Neural cell (in vitro differentiated cells): ENCODE data around the gene ARL8A. TPM values are rescaled to one million over a fixed set of nuclear protein-coding genes. Genes with fewer than 3 reads are reported as not detected.

Experiments used
- H2AFZ ChIP-seq: fragments of 200-600, 300-800 bp; sonication (generic), shearing (Covaris generic); 2 replicates; pipeline ENCODE4 v1.6.0; 2014; ENCODE audit warnings: low read depth, mild to moderate bottlenecking, antibody characterized with exemption, low read length, moderate library complexity
- H3F3A ChIP-seq: fragments of 200-600 bp; shearing (Covaris generic); 2 replicates; pipeline ENCODE4 v1.6.1; 2016; ENCODE audit warnings: mild to moderate bottlenecking, moderate library complexity, mixed read lengths, antibody characterized with exemption, low read length; ENCODE audit not compliant: insufficient read depth, poor library complexity, severe bottlenecking
- H3K27ac ChIP-seq: fragments of 200-600, 300-800 bp; sonication (generic), shearing (Covaris generic); 2 replicates; pipeline ENCODE4 v1.5.1; 2014; ENCODE audit warnings: mild to moderate bottlenecking, low read length, moderate library complexity
- H3K27me3 ChIP-seq: fragments of 300-800, 200-600 bp; sonication (generic), shearing (Covaris generic); 2 replicates; pipeline ENCODE4 v1.6.0; 2014; ENCODE audit warnings: mild to moderate bottlenecking, low read depth, low read length, moderate library complexity; ENCODE audit not compliant: insufficient read depth
- H3K36me3 ChIP-seq: fragments of 300-800, 200-600 bp; sonication (generic), shearing (Covaris generic); 2 replicates; pipeline ENCODE4 v1.5.1; 2014; ENCODE audit warnings: mild to moderate bottlenecking, antibody characterized with exemption, low read length, moderate library complexity; ENCODE audit not compliant: insufficient read depth
- H3K4me2 ChIP-seq: fragments of 300-800, 200-600 bp; sonication (generic), shearing (Covaris generic); 2 replicates; pipeline ENCODE4 v1.6.0; 2014; ENCODE audit warnings: mild to moderate bottlenecking, low read length
- H3K4me3 ChIP-seq: fragments of 300-800, 200-600 bp; sonication (generic), shearing (Covaris generic); 2 replicates; pipeline ENCODE4 v1.5.1; 2014; ENCODE audit warnings: mild to moderate bottlenecking, low read length, moderate library complexity
- H3K79me2 ChIP-seq: fragments of 200-600 bp; shearing (Covaris generic); replicated peaks from 2 replicates; pipeline ENCODE4 v1.6.0; 2014; ENCODE audit warnings: mild to moderate bottlenecking, low read length, moderate library complexity; ENCODE audit not compliant: insufficient read depth
- H3K9ac ChIP-seq: fragments of 300-800, 200-600 bp; sonication (generic), shearing (Covaris generic); 2 replicates; pipeline ENCODE4 v1.6.1; 2016; ENCODE audit warnings: mild to moderate bottlenecking, low read length, mixed read lengths
- H3K9me2 ChIP-seq: fragments of 200-600 bp; shearing (Covaris generic); 2 replicates; pipeline ENCODE4 v1.6.1; 2016; ENCODE audit warnings: mild to moderate bottlenecking, low read length, mixed read lengths; ENCODE audit not compliant: insufficient read depth
- H3K9me3 ChIP-seq: fragments of 200-600, 300-800 bp; sonication (generic), shearing (Covaris generic); 2 replicates; pipeline ENCODE4 v1.6.1; 2016; ENCODE audit warnings: mild to moderate bottlenecking, mixed run types, low read length, moderate library complexity, mixed read lengths
- H4K20me1 ChIP-seq: fragments of 200-600 bp; shearing (Covaris generic); 2 replicates; pipeline ENCODE4 v1.6.1; 2016; ENCODE audit warnings: mild to moderate bottlenecking, mixed run types; ENCODE audit not compliant: insufficient read depth
- CTCF ChIP-seq: fragments of 450-650 bp; IDR thresholded peaks from 2 replicates; pipeline ENCODE4 v1.5.1; 2014; ENCODE audit warnings: antibody characterized with exemption, mild to moderate bottlenecking, moderate library complexity; ENCODE audit not compliant: poor library complexity, severe bottlenecking
- EP300 ChIP-seq: fragments of 450-650 bp; conservative IDR thresholded peaks from 2 replicates; pipeline ENCODE4 v1.6.1; 2014; ENCODE audit warnings: antibody characterized with exemption, mild to moderate bottlenecking, moderate library complexity; ENCODE audit not compliant: poor library complexity, severe bottlenecking
- EZH2 ChIP-seq: fragments of 200-600, 300-800 bp; shearing (Covaris generic), sonication (generic); IDR thresholded peaks from 2 replicates; pipeline ENCODE4 v1.6.1; 2014; ENCODE audit warnings: antibody characterized with exemption, low read length, borderline replicate concordance, mild to moderate bottlenecking; ENCODE audit not compliant: insufficient read depth, poor library complexity, severe bottlenecking
- MXI1 ChIP-seq: fragments of 450-650 bp; conservative IDR thresholded peaks from 2 replicates; pipeline ENCODE4 v1.6.1; 2014; ENCODE audit warnings: antibody characterized with exemption, mild to moderate bottlenecking; ENCODE audit not compliant: poor library complexity, severe bottlenecking
- POLR2AphosphoS5 ChIP-seq: IDR thresholded peaks from 2 replicates; pipeline ENCODE4 v1.6.1; 2012
- RAD21 ChIP-seq: fragments of 450-650 bp; conservative IDR thresholded peaks from 2 replicates; pipeline ENCODE4 v1.6.1; 2014; ENCODE audit warnings: antibody characterized with exemption, mild to moderate bottlenecking, moderate library complexity
- SMC3 ChIP-seq: fragments of 450-650 bp; conservative IDR thresholded peaks from 2 replicates; pipeline ENCODE4 v1.6.1; 2014; ENCODE audit warnings: antibody characterized with exemption, mild to moderate bottlenecking, moderate library complexity; ENCODE audit not compliant: poor library complexity
- TAF1 ChIP-seq: IDR thresholded peaks from 2 replicates; pipeline ENCODE4 v1.6.1; 2012; ENCODE audit warnings: low read depth
- polyA plus RNA-seq: library from polyadenylated mRNA; depleted of rRNA; stranded (reverse); fragments of >200 nt; gene quantifications from 2 replicates; pipeline ENCODE4 v1.2.3, GENCODE V29; 2014
- TF ChIP-seq, protein P1 (sequence below): IDR thresholded peaks from 2 replicates; pipeline ENCODE4 v1.6.1; 2012; ENCODE audit warnings: borderline replicate concordance

The ARL8A gene
- polyA plus RNA-seq, 1 donor from 2014 or later, result 89.4 TPM

DNA sequence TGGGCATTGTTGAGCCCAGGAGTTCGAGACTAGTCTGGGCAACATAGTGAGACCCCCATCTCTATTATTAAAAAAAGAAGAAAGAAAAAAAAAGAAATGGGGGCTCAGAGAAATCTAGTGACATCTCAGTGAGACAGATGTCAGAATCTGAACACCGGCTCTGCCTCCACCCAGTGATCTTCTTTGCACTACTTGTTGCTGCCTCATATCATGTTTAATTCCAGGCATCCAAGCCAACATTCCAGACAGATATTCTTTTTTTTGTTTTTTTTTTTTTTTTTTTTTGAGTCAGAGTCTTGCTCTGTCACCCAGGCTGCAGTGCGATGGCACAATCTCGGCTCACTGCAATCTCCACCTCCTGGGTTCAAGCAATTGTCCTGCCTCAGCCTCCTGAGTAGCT is 5.0 kb upstream of the ARL8A start:
- no peak overlapping the region for H3K4me2 ChIP-seq
- TF ChIP-seq POLR2AphosphoS5 (no peak), CTCF (no peak), EP300 (no peak), MXI1 (no peak), EZH2 (no peak), RAD21 (no peak), SMC3 (no peak), TAF1 (no peak)
- TF ChIP-seq, protein P1, sequence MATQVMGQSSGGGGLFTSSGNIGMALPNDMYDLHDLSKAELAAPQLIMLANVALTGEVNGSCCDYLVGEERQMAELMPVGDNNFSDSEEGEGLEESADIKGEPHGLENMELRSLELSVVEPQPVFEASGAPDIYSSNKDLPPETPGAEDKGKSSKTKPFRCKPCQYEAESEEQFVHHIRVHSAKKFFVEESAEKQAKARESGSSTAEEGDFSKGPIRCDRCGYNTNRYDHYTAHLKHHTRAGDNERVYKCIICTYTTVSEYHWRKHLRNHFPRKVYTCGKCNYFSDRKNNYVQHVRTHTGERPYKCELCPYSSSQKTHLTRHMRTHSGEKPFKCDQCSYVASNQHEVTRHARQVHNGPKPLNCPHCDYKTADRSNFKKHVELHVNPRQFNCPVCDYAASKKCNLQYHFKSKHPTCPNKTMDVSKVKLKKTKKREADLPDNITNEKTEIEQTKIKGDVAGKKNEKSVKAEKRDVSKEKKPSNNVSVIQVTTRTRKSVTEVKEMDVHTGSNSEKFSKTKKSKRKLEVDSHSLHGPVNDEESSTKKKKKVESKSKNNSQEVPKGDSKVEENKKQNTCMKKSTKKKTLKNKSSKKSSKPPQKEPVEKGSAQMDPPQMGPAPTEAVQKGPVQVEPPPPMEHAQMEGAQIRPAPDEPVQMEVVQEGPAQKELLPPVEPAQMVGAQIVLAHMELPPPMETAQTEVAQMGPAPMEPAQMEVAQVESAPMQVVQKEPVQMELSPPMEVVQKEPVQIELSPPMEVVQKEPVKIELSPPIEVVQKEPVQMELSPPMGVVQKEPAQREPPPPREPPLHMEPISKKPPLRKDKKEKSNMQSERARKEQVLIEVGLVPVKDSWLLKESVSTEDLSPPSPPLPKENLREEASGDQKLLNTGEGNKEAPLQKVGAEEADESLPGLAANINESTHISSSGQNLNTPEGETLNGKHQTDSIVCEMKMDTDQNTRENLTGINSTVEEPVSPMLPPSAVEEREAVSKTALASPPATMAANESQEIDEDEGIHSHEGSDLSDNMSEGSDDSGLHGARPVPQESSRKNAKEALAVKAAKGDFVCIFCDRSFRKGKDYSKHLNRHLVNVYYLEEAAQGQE, result no peak

GRCh38 chr1:202148391-202148790 is 3.9 kb upstream of the ARL8A start:
- H3K36me3 ChIP-seq, result no peaks in the 10 kb centered on the region
- H3K4me3 ChIP-seq, result no peak overlapping the region
- no peak overlapping the region for H3K9ac ChIP-seq
- H2AFZ ChIP-seq, result no peak overlapping the region
- H3F3A ChIP-seq, result no peaks in the 10 kb centered on the region
- H3K27ac ChIP-seq, result no peak overlapping the region
- H3K9me3 ChIP-seq, result no peaks in the 10 kb centered on the region
- no peaks in the 10 kb centered on the region for H4K20me1 ChIP-seq
- peaks cover 13% of the 10 kb centered on the region for H3K79me2 ChIP-seq
- no peaks in the 10 kb centered on the region for H3K9me2 ChIP-seq
- H3K4me2 ChIP-seq, result no peak overlapping the region
- TF ChIP-seq EP300 (no peak), CTCF (no peak), RAD21 (no peak)
- no peaks in the 10 kb centered on the region for H3K27me3 ChIP-seq

More for the DNA sequence above, 5.0 kb upstream of the ARL8A start:
- Histone ChIP-seq H3F3A (no peaks in the 10 kb centered on the region), H3K27ac (no peak overlapping the region), H4K20me1 (no peaks in the 10 kb centered on the region), H2AFZ (no peak overlapping the region), H3K27me3 (no peaks in the 10 kb centered on the region), H3K36me3 (no peaks in the 10 kb centered on the region), H3K9me2 (no peaks in the 10 kb centered on the region), H3K4me3 (no peak overlapping the region), H3K9ac (no peak overlapping the region), H3K9me3 (no peaks in the 10 kb centered on the region), H3K79me2 (peaks cover 6% of the 10 kb centered on the region)
